SU-DHL-6 (cell line): ENCODE results near the gene RFXANK.

ENCODE experiments used
- H2AFZ ChIP-seq: fragments of 200-600 bp; sonication (generic); 2 replicates; pipeline ENCODE4 v1.6.1; 2014; ENCODE audit warnings: low read depth, mild to moderate bottlenecking, moderate library complexity, mixed read lengths, antibody characterized with exemption, low read length; ENCODE audit not compliant: severe bottlenecking
- H3F3A ChIP-seq: fragments of 200-600 bp; shearing (Covaris generic); 2 replicates; pipeline ENCODE4 v1.6.0; 2016; ENCODE audit warnings: antibody characterized with exemption, mild to moderate bottlenecking; ENCODE audit not compliant: insufficient read depth
- H3K27ac ChIP-seq: fragments of 200-600 bp; sonication (generic); 2 replicates; pipeline ENCODE4 v1.5.1; 2016; ENCODE audit warnings: low read depth, mild to moderate bottlenecking, low read length, moderate library complexity, mixed read lengths
- H3K27me3 ChIP-seq: fragments of 200-600 bp; sonication (generic), shearing (Covaris generic); 2 replicates; pipeline ENCODE4 v1.6.0; 2014; ENCODE audit warnings: mild to moderate bottlenecking, low read length
- H3K36me3 ChIP-seq: fragments of 200-600 bp; sonication (generic); 2 replicates; pipeline ENCODE4 v1.6.1; 2014; ENCODE audit warnings: mild to moderate bottlenecking, low read length, mixed read lengths
- H3K4me2 ChIP-seq: fragments of 300-600, 200-600 bp; shearing (Covaris generic), sonication (generic); 2 replicates; pipeline ENCODE4 v1.6.0; 2014; ENCODE audit warnings: low read length, low read depth, mild to moderate bottlenecking; ENCODE audit not compliant: poor library complexity, severe bottlenecking
- H3K4me3 ChIP-seq: fragments of 200-600 bp; sonication (generic); 2 replicates; pipeline ENCODE4 v1.5.1; 2014; ENCODE audit warnings: antibody characterized with exemption, low read length, mild to moderate bottlenecking, mixed read lengths; ENCODE audit not compliant: insufficient read depth, poor library complexity, severe bottlenecking
- H3K79me2 ChIP-seq: fragments of 200-600 bp; sonication (generic); 2 replicates; pipeline ENCODE4 v1.6.1; 2014; ENCODE audit warnings: mild to moderate bottlenecking, low read length, moderate library complexity; ENCODE audit not compliant: insufficient read depth
- H3K9ac ChIP-seq: fragments of 200-600 bp; sonication (generic); 2 replicates; pipeline ENCODE4 v1.7.0; 2014; ENCODE audit warnings: mild to moderate bottlenecking, low read length
- H3K9me2 ChIP-seq: fragments of 200-600 bp; sonication (generic); replicated peaks from 2 replicates; pipeline ENCODE4 v1.6.1; 2014; ENCODE audit warnings: low read length; ENCODE audit not compliant: insufficient read depth
- H3K9me3 ChIP-seq: fragments of 200-600 bp; sonication (generic); 2 replicates; pipeline ENCODE4 v1.6.1; 2014; ENCODE audit warnings: low read length, mixed read lengths; ENCODE audit not compliant: insufficient read depth
- H4K20me1 ChIP-seq: fragments of 200-600 bp; sonication (generic); 2 replicates; pipeline ENCODE4 v1.6.1; 2014; ENCODE audit warnings: low read depth, mild to moderate bottlenecking, antibody characterized with exemption, low read length, moderate library complexity, mixed read lengths
- EZH2phosphoT487 ChIP-seq: fragments of 200-600 bp; sonication (generic), shearing (Covaris generic); conservative IDR thresholded peaks from 2 replicates; pipeline ENCODE4 v1.6.1; 2018; ENCODE audit warnings: mild to moderate bottlenecking, antibody characterized with exemption, low read length, moderate library complexity, mixed read lengths
- TF ChIP-seq, protein P1 (sequence below): fragments of 200-600 bp; sonication (generic); IDR thresholded peaks from one replicate; pipeline ENCODE4 v1.5.1; 2017; ENCODE audit warnings: antibody characterized with exemption, mild to moderate bottlenecking, low read length, moderate library complexity; ENCODE audit not compliant: insufficient read depth, poor library complexity, severe bottlenecking

The RFXANK gene

DNA sequence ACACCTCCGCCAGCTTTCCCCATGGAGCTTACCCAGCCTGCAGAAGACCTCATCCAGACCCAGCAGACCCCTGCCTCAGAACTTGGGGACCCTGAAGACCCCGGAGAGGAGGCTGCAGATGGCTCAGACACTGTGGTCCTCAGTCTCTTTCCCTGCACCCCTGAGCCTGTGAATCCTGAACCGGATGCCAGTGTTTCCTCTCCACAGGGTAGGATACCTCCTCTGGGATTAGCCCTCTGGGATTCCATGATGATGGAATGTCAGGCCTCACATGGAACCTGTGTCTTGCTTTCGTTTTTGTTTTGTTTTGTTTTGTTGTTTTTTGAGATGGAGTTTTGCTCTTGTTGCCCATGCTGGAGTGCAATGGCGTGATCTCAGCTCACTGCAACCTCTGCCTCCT is 1.9 kb downstream of the RFXANK start:
- Histone ChIP-seq H3F3A (peaks cover 3% of the 10 kb centered on the region; the same call in 1 of the 2 replicates), H3K27me3 (no peaks in the 10 kb centered on the region), H3K27ac (no peak overlapping the region), H3K9me2 (no peaks in the 10 kb centered on the region), H4K20me1 (no peaks in the 10 kb centered on the region), H3K9me3 (no peaks in the 10 kb centered on the region), H2AFZ (no peak overlapping the region), H3K4me2 (peak overlapping the region; percentile 72), H3K79me2 (peaks cover 40% of the 10 kb centered on the region), H3K36me3 (no peaks in the 10 kb centered on the region), H3K9ac (peak overlapping the region; percentile 90), H3K4me3 (peak overlapping the region; percentile 100)
- no peak for TF ChIP-seq EZH2phosphoT487
- TF ChIP-seq, protein P1, sequence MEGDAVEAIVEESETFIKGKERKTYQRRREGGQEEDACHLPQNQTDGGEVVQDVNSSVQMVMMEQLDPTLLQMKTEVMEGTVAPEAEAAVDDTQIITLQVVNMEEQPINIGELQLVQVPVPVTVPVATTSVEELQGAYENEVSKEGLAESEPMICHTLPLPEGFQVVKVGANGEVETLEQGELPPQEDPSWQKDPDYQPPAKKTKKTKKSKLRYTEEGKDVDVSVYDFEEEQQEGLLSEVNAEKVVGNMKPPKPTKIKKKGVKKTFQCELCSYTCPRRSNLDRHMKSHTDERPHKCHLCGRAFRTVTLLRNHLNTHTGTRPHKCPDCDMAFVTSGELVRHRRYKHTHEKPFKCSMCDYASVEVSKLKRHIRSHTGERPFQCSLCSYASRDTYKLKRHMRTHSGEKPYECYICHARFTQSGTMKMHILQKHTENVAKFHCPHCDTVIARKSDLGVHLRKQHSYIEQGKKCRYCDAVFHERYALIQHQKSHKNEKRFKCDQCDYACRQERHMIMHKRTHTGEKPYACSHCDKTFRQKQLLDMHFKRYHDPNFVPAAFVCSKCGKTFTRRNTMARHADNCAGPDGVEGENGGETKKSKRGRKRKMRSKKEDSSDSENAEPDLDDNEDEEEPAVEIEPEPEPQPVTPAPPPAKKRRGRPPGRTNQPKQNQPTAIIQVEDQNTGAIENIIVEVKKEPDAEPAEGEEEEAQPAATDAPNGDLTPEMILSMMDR, result no peak

GRCh38 chr19:19201697-19202630 is 9.9 kb downstream of the RFXANK start:
- H3K4me3 ChIP-seq, result peak overlapping the region; percentile 83
- H3K79me2 ChIP-seq, result peaks cover 12% of the 10 kb centered on the region
- no peaks in the 10 kb centered on the region for H3K27me3 ChIP-seq
- no peaks in the 10 kb centered on the region for H3K9me2 ChIP-seq
- H3F3A ChIP-seq, result no peaks in the 10 kb centered on the region
- H3K9ac ChIP-seq, result peak overlapping the region; percentile 74
- H3K27ac ChIP-seq, result peak overlapping the region; percentile 46
- no peak overlapping the region for H2AFZ ChIP-seq
- no peaks in the 10 kb centered on the region for H3K9me3 ChIP-seq
- no peaks in the 10 kb centered on the region for H4K20me1 ChIP-seq
- TF ChIP-seq EZH2phosphoT487, result no peak
- TF ChIP-seq, protein P1, result no peak
- H3K36me3 ChIP-seq, result no peaks in the 10 kb centered on the region
- peak overlapping the region; percentile 80 for H3K4me2 ChIP-seq

DNA sequence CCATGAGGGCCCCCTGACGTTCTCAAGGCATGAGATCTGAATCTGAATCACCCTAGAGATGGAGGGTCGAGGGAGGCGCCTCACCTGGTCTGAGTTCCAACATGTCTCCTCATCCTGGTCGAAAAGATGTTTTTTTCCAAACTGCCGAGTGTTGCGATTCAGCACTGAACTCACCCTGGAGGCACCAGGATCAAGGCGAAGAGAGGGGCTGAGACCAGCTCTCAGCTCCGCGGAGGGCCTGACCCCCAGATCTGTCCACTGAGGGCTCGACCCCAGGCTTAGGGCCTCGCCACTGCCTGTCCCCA is 10.6 kb downstream of the RFXANK start:
- Histone ChIP-seq H4K20me1 (no peaks in the 10 kb centered on the region), H2AFZ (no peak overlapping the region), H3K27ac (peak overlapping the region; percentile 46), H3K9me3 (no peaks in the 10 kb centered on the region), H3K9ac (peak overlapping the region; percentile 74), H3K79me2 (peaks cover 12% of the 10 kb centered on the region), H3K9me2 (no peaks in the 10 kb centered on the region), H3K4me2 (peak overlapping the region; percentile 80), H3K27me3 (no peaks in the 10 kb centered on the region), H3K36me3 (no peaks in the 10 kb centered on the region), H3F3A (no peaks in the 10 kb centered on the region), H3K4me3 (peak overlapping the region; percentile 83)
- no peak for TF ChIP-seq EZH2phosphoT487
- TF ChIP-seq, protein P1, result no peak
